ENCODE results near the gene NRXN3.

DNA sequence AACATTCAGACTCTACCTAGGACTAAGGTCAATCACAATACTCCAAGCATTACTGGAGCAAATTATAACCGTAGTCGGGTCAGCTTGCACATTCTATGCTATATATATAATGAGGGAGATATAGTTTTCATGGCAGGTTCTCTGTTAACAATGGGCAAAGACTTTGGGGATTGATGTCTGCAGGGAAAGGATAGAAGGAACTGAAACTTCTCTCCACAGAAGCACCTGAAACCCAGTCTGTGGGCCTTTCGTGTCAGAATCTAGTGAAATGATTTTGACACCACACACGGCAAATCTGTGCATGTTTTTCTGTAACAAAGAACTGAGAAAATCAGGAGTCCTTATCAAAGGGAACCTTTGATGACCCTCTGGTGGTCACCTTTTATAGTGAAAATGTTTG lies 847.4 kb downstream of the NRXN3 start:
- TF ChIP-seq, protein P1, sequence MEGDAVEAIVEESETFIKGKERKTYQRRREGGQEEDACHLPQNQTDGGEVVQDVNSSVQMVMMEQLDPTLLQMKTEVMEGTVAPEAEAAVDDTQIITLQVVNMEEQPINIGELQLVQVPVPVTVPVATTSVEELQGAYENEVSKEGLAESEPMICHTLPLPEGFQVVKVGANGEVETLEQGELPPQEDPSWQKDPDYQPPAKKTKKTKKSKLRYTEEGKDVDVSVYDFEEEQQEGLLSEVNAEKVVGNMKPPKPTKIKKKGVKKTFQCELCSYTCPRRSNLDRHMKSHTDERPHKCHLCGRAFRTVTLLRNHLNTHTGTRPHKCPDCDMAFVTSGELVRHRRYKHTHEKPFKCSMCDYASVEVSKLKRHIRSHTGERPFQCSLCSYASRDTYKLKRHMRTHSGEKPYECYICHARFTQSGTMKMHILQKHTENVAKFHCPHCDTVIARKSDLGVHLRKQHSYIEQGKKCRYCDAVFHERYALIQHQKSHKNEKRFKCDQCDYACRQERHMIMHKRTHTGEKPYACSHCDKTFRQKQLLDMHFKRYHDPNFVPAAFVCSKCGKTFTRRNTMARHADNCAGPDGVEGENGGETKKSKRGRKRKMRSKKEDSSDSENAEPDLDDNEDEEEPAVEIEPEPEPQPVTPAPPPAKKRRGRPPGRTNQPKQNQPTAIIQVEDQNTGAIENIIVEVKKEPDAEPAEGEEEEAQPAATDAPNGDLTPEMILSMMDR (IDR thresholded peaks at IDR 0.05): no peak
- no peak for TF ChIP-seq POLR2A (IDR thresholded peaks at IDR 0.05)

Data from heart left ventricle (tissue), 13 donors.